ENCODE data around the gene CDH12.

The CDH12 gene

DNA sequence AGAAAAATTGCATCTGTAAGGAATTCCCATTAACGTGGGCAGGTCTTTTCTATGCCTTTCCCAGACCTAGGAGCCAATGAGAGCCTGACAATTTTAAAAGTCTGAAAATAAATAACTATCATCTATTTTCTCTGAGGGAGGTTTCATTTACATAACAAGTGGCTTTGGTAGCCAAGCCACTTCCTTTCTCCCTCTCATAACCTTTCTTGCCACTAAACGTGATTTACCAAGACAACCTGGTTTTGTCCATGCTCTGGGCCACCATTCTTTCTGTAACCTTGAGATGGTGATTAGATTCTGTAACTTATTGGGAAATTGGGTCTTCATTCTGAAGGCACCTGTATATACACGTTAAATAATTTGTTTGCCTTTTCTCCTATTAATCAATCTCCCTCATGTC, 1046.9 kb downstream of the CDH12 start:
- no peak for DNase-seq

DNA sequence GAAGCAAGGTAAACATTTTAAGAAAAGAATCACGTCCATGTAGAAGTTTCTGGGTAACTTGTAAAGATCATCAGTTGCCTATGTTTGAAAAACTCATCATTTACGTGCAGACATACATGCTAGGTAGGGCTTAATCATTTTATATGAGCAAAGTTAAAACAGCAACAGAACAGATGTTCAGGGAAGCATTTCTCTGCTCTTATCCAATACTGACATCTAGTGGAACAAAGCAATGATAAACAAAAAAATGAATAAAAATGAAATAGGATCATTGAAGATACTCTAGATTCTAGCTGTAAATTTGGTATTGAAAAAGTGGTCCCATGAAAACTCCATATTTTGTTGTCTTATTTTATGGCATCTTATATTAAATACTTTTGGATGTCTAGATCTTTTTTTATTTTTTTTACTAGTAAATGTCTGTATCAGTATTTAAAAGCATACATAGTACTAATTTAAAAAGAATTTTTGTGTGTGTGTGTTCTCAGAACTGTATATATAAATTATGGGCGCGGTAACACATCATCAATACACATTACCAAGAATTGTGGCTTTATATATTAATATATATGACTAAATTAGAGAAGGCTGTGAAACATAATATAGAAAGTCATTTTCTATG, 1050.2 kb downstream of the CDH12 start:
- DNase-seq = no peak

DNA sequence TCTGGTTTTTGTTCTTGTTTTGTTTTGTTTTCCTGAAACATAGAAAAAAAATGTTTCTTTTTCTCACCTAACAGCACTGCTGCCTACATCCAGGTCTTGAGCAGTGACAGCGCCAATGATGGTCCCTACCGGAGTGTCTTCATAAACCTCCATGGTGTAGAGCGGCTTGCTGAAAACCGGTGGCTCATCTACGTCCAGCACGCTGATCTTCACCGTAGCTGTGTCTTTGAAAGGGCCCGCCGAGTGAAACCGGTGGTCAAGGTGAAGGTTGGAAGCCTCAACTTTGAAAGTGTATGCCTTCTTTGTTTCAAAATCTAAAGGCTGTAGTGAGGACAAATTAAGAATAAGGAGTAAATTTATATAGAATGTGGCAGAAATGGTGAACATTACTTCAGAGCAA, 1051.0 kb downstream of the CDH12 start:
- no peak for DNase-seq

DNA sequence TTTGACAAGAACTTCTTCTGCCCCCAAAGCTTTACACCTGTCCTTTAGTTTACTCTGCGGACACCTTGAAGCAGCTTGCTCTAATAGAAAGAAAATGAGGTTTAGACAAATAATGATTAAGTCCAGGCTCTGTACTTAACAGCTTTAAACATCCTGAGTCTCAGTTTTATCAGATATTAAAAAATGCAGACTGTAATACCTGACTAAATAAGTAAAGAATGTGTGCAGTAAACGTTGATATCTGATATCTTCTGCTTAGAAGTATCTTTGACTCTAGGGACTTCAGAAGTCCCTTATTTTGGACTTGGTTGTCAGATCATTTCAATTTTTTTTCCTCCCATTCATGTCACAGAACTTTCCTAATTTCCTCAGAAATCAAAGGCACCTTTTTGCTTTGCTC, 1060.4 kb downstream of the CDH12 start:
- no peak for DNase-seq

DNA sequence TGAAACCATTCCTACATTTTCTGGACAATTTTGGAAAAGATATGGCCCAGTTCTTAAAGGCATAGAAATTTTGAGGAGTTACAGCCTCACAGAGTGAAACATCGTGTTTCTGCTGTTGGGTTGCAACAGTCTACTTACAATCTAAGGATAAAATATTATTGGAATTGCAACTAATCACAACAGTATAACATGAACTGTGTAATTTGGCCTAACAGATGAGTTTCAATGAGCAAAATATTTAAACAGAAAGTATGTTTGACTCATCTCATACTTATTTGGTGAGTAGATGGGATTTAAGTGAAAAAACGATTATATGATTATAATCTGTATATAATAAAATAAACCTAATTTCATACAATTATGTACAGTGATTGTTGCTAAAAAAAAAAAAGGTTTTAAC, 1061.8 kb downstream of the CDH12 start:
- DNase-seq = no peak

DNA sequence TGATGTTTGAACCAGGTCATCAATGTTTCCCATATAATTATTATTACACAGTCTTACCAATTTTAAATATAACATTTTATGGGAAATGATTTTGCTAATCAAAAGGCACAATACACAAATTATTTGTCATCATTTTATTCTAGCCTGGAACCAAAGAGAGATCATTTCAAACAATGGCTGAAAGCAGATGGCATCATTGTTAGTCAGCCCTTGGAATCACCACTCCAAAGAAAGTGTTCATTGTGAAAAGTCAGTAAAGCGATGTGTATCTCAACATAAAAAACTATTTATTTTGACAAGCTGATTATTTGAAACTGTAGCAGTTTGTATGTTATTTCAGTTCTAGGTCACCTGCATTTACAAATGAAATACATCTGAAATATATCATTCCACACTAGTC, 1068.7 kb downstream of the CDH12 start:
- DNase-seq = no peak

DNA sequence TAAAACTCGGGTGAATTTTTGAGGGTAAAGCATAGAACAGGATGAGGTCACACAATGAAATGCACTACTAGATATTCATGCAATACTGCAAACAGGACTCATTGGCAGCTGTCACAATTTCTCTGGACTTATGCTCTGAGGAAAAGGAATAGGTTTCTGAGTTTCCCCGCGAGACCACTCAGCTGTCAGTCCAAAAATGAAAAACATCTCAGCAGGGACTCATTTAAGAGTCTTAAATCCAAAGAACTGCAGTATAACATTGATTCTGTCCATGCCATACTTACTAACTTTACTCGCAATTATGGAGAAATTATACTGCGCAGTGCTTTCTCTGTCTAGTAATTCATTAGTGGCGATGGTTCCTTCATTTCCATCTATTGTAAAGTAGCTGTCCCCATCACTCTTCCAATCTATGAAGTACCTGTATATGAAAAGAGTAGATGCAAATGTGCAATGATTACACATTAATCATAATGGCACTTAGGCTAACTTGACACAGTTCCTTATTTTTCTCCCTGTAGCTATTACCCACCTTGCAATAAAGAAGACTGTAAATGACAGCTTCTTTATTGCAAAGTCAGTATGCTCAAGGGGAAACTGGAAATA, 1070.0 kb downstream of the CDH12 start:
- no peak for DNase-seq

DNA sequence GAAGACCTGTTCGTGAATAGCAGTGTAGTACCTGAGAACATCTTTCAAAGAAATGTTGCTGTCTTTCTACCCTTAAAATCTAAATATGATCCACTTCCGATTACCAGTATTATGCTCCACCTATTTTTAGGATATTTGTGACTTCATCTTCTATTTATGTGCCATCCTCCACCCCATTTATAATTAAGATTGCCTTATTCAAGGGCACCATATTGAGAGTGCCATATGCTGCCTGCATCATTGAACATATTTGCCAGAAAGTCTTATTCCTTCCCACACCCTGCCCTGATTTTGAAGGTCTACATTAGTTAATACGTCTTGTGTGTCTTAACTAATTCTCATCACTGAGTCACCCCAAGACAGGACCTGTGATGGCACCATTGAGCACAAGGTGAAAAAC, 1076.7 kb downstream of the CDH12 start:
- no peak for DNase-seq

DNA sequence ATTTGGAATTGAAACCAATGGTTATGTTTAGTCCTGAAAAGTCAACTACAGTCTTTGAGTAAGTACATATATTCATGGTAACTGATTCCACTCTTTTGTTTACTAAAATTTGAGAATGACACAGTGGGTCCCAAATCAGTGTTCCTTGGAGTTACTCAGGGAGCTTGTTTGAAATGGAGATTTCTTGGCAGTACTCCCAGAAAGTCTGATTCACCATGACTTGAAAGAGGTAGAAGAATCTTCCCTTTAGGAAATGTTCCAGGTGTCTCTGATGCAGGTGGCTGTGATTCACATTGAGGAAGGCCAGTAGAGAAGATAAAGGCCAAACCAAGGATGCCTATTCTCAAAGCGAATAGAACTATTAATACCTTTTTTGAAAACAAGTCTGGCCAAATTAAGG, 1078.3 kb downstream of the CDH12 start:
- no peak for DNase-seq

DNA sequence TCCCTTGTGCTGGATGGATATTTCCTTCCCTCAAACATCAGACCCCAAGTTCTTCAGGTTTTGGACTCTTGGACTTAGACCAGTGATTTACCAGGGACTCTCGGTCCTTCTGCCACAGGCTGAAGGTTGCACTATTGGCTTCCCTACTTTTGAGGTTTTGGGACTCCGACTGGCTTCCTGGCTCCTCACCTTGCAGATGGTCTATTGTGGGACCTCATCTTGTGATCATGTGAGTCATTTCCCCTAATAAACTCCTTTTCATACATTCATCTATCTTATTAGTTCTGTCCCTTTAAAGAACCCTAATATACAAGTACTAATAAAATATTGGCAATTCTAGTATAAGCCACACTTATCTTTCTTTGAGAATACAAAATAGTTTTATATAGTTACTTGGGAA, 1078.9 kb downstream of the CDH12 start:
- no peak for DNase-seq

DNA sequence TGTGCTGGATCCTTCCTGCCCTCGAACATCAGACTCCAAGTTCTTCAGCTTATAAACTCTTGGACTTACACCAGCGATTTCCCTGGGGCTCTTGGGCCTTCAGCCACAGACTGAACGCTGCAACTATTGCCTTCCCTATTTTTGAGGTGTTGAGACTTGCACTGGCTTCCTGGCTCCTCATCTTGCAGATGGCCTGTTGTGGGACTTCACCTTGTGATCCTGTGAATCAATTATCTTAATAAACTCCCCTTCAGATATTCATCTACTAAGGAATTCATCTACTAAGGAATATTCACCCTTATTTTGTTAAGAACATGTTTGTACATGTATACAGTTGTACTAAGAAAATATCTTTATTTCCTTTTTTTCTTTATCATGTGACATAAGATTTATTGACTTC, 1079.7 kb downstream of the CDH12 start:
- no peak for DNase-seq

DNA sequence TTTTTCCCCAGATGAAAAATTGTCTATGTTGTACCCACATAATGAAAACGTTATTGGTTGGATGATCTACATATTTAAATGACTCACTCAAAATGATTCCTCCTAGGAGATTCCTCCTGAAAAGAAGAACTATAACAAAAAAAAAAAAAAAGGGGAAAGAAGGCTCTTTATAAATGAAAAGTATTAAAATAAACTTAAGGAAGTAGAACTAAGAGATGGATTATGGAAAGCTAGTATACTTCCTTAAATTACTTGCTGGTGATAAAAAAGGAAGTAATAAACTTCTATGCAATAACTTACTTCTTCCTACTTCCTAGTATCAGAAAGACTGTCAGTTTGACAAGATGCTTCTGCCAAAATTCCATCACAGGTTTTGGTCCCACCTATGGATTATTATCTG, 1087.7 kb downstream of the CDH12 start:
- DNase-seq = no peak

DNA sequence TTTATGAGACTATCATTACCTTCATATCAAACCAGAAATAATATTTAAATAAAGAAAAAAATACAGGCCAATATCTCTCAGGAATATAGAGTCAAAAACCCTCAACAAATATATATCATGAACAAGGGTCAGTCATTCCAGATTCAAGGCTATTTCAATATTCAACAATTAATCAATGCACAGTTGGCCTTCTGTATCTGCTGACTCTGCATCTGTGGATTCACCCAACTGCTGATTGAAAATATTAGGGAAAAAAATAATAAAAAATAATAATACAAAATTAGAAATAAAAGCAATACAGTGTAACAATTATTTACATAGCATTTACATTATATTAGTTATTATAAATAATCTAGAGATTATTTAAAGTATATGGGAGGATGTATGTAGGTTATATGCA, 1114.0 kb downstream of the CDH12 start:
- DNase-seq = no peak

DNA sequence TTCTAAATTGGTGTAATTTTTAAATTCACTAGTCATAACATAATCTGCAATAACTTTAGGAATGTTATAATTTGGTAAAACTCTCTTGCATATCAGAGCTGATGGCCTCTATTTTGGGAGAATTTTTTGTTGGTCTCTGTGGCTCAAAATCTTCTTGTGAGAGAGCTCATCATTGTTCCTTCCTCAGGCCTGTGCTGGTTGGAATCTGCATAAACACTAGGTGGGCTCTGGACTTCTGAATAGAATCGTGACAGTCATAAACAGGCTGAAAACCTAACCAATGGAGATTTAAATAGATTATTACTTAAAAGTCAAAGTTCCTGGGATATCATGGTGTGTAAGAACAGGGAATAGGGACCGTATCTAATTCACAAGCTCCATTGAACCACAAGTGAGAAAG, 1129.6 kb downstream of the CDH12 start:
- no peak for DNase-seq

DNA sequence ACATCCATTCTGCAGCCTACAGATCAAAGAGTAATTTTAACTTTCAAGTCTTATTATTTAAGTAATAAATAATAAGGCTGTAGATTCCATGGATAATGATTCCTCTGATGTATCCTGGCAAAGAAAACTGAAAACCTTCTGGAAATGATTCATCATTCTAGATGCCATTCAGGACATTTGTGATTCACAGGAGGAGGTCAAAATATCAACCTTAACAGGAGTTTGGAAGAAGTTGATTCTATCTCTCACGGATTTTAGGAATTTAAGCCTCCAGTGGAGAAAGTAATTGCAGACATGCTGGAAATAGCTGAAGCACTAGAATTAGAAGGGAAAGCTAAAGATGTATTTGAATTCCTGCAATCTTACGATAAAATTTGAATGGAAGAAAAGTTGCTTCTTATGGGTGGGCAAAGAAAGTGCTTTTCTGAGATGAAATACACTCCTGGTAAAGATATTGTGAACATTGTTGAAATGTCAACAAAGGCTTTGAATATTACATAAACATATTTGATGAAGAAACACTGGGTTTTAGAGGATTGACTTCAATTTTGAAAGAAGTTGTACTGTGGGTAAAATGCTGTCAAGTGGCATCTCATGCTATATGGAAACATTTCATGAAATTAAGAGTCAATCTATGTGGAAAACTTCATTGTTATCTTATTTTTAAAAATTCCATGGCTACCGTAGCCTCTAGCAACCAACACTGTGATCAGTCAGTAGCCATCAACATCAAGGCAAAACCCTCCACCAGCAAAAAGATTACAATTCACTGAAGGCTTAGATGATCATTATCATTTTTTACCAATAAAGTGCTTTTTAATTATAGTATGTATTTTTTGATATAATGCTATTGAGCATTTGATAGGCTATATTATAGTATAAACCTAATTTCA, 1141.0 kb downstream of the CDH12 start:
- no peak for DNase-seq

DNA sequence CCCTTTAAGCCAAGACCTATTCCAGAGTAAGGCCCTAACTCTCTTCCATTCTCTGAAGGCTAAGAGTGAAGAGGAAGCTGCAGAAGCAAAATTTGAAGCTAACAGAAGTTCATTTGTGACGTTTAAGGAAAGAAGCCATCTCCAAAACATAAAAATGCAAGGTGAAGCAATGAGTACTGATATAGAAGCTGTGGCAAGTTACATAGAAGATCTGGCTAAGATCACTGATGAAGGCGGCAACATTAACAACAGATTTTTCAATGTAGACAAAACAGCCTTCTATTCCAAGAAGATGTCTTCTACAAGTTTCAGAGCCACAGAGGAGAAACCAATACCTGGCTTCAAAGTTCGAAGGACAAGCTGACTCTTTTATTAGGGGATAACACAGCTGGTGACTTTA, 1143.4 kb downstream of the CDH12 start:
- DNase-seq = no peak

DNA sequence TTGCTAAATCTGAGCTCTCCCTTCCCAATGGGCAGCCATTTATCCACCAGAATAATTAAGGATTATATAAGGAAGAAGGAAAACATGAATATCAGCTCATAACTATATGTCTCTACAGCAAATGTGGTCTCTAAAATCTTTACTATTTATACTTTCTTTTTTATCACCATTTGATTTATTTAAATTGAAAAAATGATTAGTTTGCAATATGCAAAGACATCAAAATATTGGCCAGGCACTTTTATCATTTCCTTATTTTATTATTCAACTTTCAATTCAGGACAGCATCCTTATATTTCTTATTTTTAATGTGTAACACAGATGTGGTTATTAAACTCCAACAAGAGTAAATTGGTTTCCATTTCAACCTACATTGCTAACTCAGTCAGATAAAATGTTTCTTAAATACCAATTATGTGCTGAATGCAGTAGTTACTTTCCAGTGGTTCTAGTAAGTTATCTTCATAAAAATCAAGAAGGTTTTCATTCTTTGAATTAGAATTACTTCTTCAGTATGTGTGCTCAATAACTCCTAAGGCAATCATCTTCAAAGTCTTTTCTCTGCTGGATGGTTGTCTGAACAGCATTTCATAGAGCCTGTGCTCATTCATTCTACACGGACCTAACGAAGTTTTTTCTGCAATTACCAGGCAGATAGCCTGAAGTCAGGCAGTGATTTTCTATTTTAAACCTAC, 1148.0 kb downstream of the CDH12 start:
- DNase-seq = no peak

DNA sequence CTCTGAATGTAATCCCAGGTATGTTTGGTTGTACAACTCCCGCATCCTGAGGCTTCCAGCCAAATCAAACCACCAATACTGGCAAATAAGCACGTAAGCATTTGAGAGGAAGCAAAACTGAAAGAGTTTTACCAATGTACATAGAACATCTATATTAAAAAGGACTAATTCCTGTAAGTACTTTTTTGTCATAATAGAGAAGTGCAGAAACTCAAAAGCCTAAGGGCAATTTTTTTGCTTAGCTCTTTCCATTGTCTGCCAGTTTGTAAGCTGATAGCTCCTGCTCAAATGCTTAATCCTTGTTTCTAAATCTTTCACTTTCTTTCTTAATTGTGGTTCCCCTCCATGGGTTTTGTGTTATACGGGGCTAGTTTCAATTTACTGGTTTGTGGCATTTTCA, 1151.8 kb downstream of the CDH12 start:
- DNase-seq = no peak
